GM12878 (cell line): ENCODE results near the gene EHD4. TPM values are rescaled to one million over a fixed set of nuclear protein-coding genes. Genes with fewer than 3 reads are reported as not detected.

Experiments
- BCL3 ChIP-seq: IDR thresholded peaks from 2 replicates; pipeline ENCODE4 v1.6.1; 2011; ENCODE audit warnings: borderline replicate concordance, low read depth, mild to moderate bottlenecking, moderate library complexity, low read length; ENCODE audit not compliant: insufficient read depth, poor library complexity, severe bottlenecking
- CHD2 ChIP-seq: IDR thresholded peaks from 2 replicates; pipeline ENCODE4 v1.6.1; 2011; ENCODE audit warnings: low read depth, low read length, improper control_type of control experiment, borderline replicate concordance
- DPF2 ChIP-seq: fragments of 450-650 bp; IDR thresholded peaks from 2 replicates; pipeline ENCODE4 v1.6.1; 2017; ENCODE audit warnings: mild to moderate bottlenecking
- FOS ChIP-seq: IDR thresholded peaks from 3 replicates; pipeline ENCODE4 v1.6.1; 2011; ENCODE audit warnings: borderline replicate concordance; ENCODE audit not compliant: insufficient read length; ENCODE audit errors: extremely low read depth
- GATAD2B ChIP-seq: fragments of 450-650 bp; conservative IDR thresholded peaks from 2 replicates; pipeline ENCODE4 v1.6.1; 2017; ENCODE audit warnings: low read depth, mild to moderate bottlenecking, moderate library complexity
- HCFC1 ChIP-seq: fragments of 150-350 bp; IDR thresholded peaks from 2 replicates; pipeline ENCODE4 v1.6.1; 2014; ENCODE audit warnings: low read length
- HDGF ChIP-seq: fragments of 450-650 bp; IDR thresholded peaks from 2 replicates; pipeline ENCODE4 v1.6.1; 2016; ENCODE audit warnings: antibody characterized with exemption
- IKZF2 ChIP-seq, 2 experiments: fragments of 450-650 bp; IDR thresholded peaks; 2 replicates each; pipeline ENCODE4 v1.6.1; 2017; ENCODE audit warnings: mild to moderate bottlenecking in 2 of 2, moderate library complexity in 2 of 2
- KDM1A ChIP-seq: fragments of 200-600 bp; sonication (generic); IDR thresholded peaks from 2 replicates; pipeline ENCODE4 v1.6.1; 2016; ENCODE audit warnings: borderline replicate concordance
- MEF2A ChIP-seq: IDR thresholded peaks from 2 replicates; pipeline ENCODE4 v1.6.1; 2011; ENCODE audit warnings: low read depth, mild to moderate bottlenecking, low read length, moderate library complexity; ENCODE audit not compliant: insufficient read depth
- MTA2 ChIP-seq: fragments of 450-650 bp; IDR thresholded peaks from 2 replicates; pipeline ENCODE4 v1.6.1; 2016; ENCODE audit warnings: low read depth, mild to moderate bottlenecking, moderate library complexity
- NFIC ChIP-seq: IDR thresholded peaks from 2 replicates; pipeline ENCODE4 v1.6.1; 2012; ENCODE audit warnings: low read depth, mild to moderate bottlenecking, inconsistent platforms, low read length, moderate library complexity
- NR2C1 ChIP-seq: fragments of 450-650 bp; IDR thresholded peaks from 2 replicates; pipeline ENCODE4 v1.6.1; 2017; ENCODE audit warnings: antibody characterized with exemption, mild to moderate bottlenecking, moderate library complexity
- NRF1 ChIP-seq: conservative IDR thresholded peaks from 2 replicates; pipeline ENCODE4 v1.6.1; 2011; ENCODE audit warnings: mild to moderate bottlenecking, low read depth, low read length, improper control_type of control experiment
- PML ChIP-seq: IDR thresholded peaks from 2 replicates; pipeline ENCODE4 v1.6.1; 2012; ENCODE audit warnings: low read length, inconsistent platforms
- SIN3A ChIP-seq: IDR thresholded peaks from 2 replicates; pipeline ENCODE4 v1.6.1; 2012; ENCODE audit warnings: low read depth, low read length, improper control_type of control experiment
- SP1 ChIP-seq: IDR thresholded peaks from one replicate; pipeline ENCODE4 v1.6.1; 2011; ENCODE audit warnings: low read depth, low read length
- USF1 ChIP-seq: IDR thresholded peaks from 2 replicates; pipeline ENCODE4 v1.6.1; 2011; ENCODE audit warnings: borderline replicate concordance, low read depth, mild to moderate bottlenecking, moderate library complexity, mixed read lengths, low read length; ENCODE audit not compliant: insufficient read depth; ENCODE audit errors: extremely low read length
- ZZZ3 ChIP-seq: IDR thresholded peaks from 2 replicates; pipeline ENCODE4 v1.6.1; 2011; ENCODE audit warnings: low read depth; ENCODE audit not compliant: control insufficient read depth, insufficient read length
- polyA plus RNA-seq, 11 experiments: library from polyadenylated mRNA; depleted of rRNA in 4 of 11; unstranded in 6 of 11; stranded (reverse) in 5 of 11; fragments of >200 nt; fragmentation: Nextera tagmentation in 4 of 11; fragmentation: Illumina TruSeq in 1 of 11; extraction: Ambion mirVana in 4 of 11; extraction: Trizol in 1 of 11; gene quantifications; 1 replicate in 1 of 11; 2 replicates in 10 of 11; pipeline versions ENCODE4 v1.2.1 to v1.2.3, GENCODE V29; 2011 to 2016; ENCODE audit warnings: inconsistent platforms in 2 of 11, missing spikeins in 2 of 11, low read depth in 1 of 11
- total RNA-seq, 4 experiments: library from RNA; depleted of rRNA in 3 of 4; stranded (reverse); fragments of >200 nt in 3 of 4; fragmentation: Illumina TruSeq in 1 of 4; extraction: Trizol in 1 of 4; gene quantifications; 2 replicates each; pipeline versions ENCODE4 v1.2.1 to v1.2.3, GENCODE V29; 2013 to 2021
- TF ChIP-seq, protein P1 (sequence below): fragments of 450-650 bp; IDR thresholded peaks from 2 replicates; pipeline ENCODE4 v1.6.1; 2016; ENCODE audit warnings: mild to moderate bottlenecking, moderate library complexity, borderline replicate concordance
- TF ChIP-seq, protein P2 (sequence below): fragments of 450-650 bp; IDR thresholded peaks from 2 replicates; pipeline ENCODE4 v1.6.1; 2016; ENCODE audit warnings: mild to moderate bottlenecking

The EHD4 gene
- total and polyA plus RNA-seq, 10 of the 15 experiments (the other 5 are each of a cell fraction or from before 2014, with no cell fraction given) = 4.2 to 62.9 (median 44.7) TPM

GRCh38 chr15:41971089-41971894 is 1.1 kb downstream of the EHD4 start (continued):
- TF ChIP-seq BCL3 (peak; percentile 30), MEF2A (peak; percentile 44; the same call in 1 of the 2 replicates), KDM1A (no peak), SP1 (no peak), ZZZ3 (no peak), IKZF2 (IDR thresholded peaks at IDR 0.05) (peak; percentile 59 to 67), USF1 (no peak), HDGF (peak; percentile 35; the same call in 1 of the 2 replicates), FOS (no peak), NFIC (peak; percentile 75), PML (no peak), NR2C1 (no peak), MTA2 (peak; percentile 54; the same call in 1 of the 2 replicates), DPF2 (no peak; the same call in 1 of the 2 replicates), NRF1 (no peak), SIN3A (peak; percentile 89), HCFC1 (no peak), GATAD2B (no peak), CHD2 (0 out of 2 replicates have a peak, but pooled peaks have one; percentile 13)
- TF ChIP-seq, protein P1, sequence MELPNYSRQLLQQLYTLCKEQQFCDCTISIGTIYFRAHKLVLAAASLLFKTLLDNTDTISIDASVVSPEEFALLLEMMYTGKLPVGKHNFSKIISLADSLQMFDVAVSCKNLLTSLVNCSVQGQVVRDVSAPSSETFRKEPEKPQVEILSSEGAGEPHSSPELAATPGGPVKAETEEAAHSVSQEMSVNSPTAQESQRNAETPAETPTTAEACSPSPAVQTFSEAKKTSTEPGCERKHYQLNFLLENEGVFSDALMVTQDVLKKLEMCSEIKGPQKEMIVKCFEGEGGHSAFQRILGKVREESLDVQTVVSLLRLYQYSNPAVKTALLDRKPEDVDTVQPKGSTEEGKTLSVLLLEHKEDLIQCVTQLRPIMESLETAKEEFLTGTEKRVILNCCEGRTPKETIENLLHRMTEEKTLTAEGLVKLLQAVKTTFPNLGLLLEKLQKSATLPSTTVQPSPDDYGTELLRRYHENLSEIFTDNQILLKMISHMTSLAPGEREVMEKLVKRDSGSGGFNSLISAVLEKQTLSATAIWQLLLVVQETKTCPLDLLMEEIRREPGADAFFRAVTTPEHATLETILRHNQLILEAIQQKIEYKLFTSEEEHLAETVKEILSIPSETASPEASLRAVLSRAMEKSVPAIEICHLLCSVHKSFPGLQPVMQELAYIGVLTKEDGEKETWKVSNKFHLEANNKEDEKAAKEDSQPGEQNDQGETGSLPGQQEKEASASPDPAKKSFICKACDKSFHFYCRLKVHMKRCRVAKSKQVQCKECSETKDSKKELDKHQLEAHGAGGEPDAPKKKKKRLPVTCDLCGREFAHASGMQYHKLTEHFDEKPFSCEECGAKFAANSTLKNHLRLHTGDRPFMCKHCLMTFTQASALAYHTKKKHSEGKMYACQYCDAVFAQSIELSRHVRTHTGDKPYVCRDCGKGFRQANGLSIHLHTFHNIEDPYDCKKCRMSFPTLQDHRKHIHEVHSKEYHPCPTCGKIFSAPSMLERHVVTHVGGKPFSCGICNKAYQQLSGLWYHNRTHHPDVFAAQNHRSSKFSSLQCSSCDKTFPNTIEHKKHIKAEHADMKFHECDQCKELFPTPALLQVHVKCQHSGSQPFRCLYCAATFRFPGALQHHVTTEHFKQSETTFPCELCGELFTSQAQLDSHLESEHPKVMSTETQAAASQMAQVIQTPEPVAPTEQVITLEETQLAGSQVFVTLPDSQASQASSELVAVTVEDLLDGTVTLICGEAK = 0 out of 2 replicates have a peak, but pooled peaks have one; percentile 52
- TF ChIP-seq, protein P2, sequence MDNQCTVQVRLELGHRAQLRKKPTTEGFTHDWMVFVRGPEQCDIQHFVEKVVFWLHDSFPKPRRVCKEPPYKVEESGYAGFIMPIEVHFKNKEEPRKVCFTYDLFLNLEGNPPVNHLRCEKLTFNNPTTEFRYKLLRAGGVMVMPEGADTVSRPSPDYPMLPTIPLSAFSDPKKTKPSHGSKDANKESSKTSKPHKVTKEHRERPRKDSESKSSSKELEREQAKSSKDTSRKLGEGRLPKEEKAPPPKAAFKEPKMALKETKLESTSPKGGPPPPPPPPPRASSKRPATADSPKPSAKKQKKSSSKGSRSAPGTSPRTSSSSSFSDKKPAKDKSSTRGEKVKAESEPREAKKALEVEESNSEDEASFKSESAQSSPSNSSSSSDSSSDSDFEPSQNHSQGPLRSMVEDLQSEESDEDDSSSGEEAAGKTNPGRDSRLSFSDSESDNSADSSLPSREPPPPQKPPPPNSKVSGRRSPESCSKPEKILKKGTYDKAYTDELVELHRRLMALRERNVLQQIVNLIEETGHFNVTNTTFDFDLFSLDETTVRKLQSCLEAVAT = peak; percentile 65
